ENCODE results near the gene TGFBR3. TPM values are rescaled to one million over a fixed set of nuclear protein-coding genes. Genes with fewer than 3 reads are reported as not detected.

The TGFBR3 gene
- total and polyA plus RNA-seq, 2 of the 8 experiments (the other 6 are each of a cell fraction or from before 2014, with no cell fraction given), result 2.0 to 6.1 TPM

DNA sequence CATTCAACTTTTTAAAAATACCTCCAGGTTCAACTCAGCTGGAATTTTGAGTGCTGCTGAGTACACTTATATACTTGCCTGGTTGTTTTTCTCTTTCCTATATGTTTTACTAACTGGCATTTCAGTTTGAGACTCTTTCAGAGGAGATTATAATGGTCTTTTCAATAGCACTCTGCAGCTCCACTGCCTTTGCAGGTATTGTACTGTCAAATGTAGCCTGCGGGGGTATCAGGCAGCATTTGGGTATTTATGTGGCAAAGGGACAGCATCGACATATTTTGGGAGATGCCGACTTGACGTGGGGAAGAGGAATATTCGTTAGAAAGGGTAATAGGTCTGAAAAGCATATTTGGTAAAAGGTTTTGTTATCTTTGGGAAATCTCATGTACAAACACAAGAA, 11.1 kb upstream of the TGFBR3 start:
- DNase-seq (ENCODE audit: low read depth in 1 of 2, low spot score in 2 of 2) (no peak), FAIRE-seq (no peak)
- no peaks in the 10 kb centered on the region for H3K79me2 ChIP-seq (ENCODE audit: control insufficient read depth in 1 of 2, insufficient read depth in 2 of 2, low read length in 2 of 2)
- no peak overlapping the region for H2BK12ac ChIP-seq (ENCODE audit: low read depth, low read length)
- H3K4me1 ChIP-seq (replicated peaks in 1 of 4; ENCODE audit: control insufficient read depth in 3 of 4, insufficient read depth in 4 of 4, low read length in 3 of 4), result peaks cover 0 to 2% (median under 1%) of the 10 kb centered on the region in 4 experiments; a peak in 2 of 7 replicates
- H3K79me1 ChIP-seq (ENCODE audit: low read depth, low read length), result no peaks in the 10 kb centered on the region
- no peak overlapping the region for H2BK20ac ChIP-seq (ENCODE audit: low read length)
- H3K9ac ChIP-seq (replicated peaks in 1 of 4; ENCODE audit: extremely low read depth in 1 of 4, low read depth in 3 of 4, low read length in 3 of 4), result no peak overlapping the region
- H2BK15ac ChIP-seq (ENCODE audit: low read length), result no peak overlapping the region
- H3K4ac ChIP-seq (replicated peaks; ENCODE audit: insufficient read length, low read depth, low read length), result no peak overlapping the region
- no peak overlapping the region for H2BK5ac ChIP-seq (ENCODE audit: low read depth, low read length)
- no peak overlapping the region for H3K56ac ChIP-seq (replicated peaks; ENCODE audit: insufficient read length, low read depth, low read length)
- no peak overlapping the region for H3K23ac ChIP-seq (ENCODE audit: insufficient read length)
- H2BK120ac ChIP-seq (replicated peaks; ENCODE audit: low read depth, low read length), result no peak overlapping the region
- no peaks in the 10 kb centered on the region for H3K23me2 ChIP-seq (ENCODE audit: low read depth, low read length)
- no peak overlapping the region for H2AFZ ChIP-seq (ENCODE audit: low read length)
- no peaks in the 10 kb centered on the region for H3K36me3 ChIP-seq (ENCODE audit: control insufficient read depth in 2 of 4, insufficient read depth in 4 of 4, low read length in 3 of 4)
- CTCF ChIA-PET (ENCODE audit: partially characterized antibody), result no interaction called here
- no peak overlapping the region for H3K27ac ChIP-seq (ENCODE audit: low read depth, low read length)
- POLR2A ChIA-PET (ENCODE audit: partially characterized antibody), result no interaction called here
- H2AK5ac ChIP-seq (ENCODE audit: low read depth, low read length), result no peak overlapping the region
- H4K20me1 ChIP-seq (replicated peaks in 1 of 2; ENCODE audit: control insufficient read depth in 1 of 2, insufficient read depth in 2 of 2, low read length in 2 of 2), result no peaks in the 10 kb centered on the region
- H3K27me3 ChIP-seq (replicated peaks in 1 of 4; ENCODE audit: control insufficient read depth in 3 of 4, extremely low read depth in 1 of 4, insufficient read depth in 3 of 4, low read length in 3 of 4), result no peaks in the 10 kb centered on the region
- no peak overlapping the region for H4K8ac ChIP-seq (ENCODE audit: extremely low read depth, insufficient read depth, low read length)
- no peak for TF ChIP-seq GTF2F1 (IDR thresholded peaks at IDR 0.05; ENCODE audit: borderline replicate concordance, low read depth, low read length)
- TF ChIP-seq, protein P1, sequence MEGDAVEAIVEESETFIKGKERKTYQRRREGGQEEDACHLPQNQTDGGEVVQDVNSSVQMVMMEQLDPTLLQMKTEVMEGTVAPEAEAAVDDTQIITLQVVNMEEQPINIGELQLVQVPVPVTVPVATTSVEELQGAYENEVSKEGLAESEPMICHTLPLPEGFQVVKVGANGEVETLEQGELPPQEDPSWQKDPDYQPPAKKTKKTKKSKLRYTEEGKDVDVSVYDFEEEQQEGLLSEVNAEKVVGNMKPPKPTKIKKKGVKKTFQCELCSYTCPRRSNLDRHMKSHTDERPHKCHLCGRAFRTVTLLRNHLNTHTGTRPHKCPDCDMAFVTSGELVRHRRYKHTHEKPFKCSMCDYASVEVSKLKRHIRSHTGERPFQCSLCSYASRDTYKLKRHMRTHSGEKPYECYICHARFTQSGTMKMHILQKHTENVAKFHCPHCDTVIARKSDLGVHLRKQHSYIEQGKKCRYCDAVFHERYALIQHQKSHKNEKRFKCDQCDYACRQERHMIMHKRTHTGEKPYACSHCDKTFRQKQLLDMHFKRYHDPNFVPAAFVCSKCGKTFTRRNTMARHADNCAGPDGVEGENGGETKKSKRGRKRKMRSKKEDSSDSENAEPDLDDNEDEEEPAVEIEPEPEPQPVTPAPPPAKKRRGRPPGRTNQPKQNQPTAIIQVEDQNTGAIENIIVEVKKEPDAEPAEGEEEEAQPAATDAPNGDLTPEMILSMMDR (IDR thresholded peaks at IDR 0.05; ENCODE audit: control extremely low read depth in 1 of 3, insufficient read depth in 1 of 3, low read depth in 1 of 3, low read length in 3 of 3), result peak in 1 of 3 experiments; percentile 4; a peak in 1 of 4 replicates
- H3K4me3 ChIP-seq (ENCODE audit: extremely low read depth in 1 of 4, insufficient read depth in 2 of 4, low read depth in 3 of 4, low read length in 4 of 4), result no peak overlapping the region
- 87 to 100% methylated on average over 2 to 5 of the region's 5 CpGs for WGBS, 2 experiments (ENCODE audit: extremely low coverage in 1 of 2, insufficient coverage in 1 of 2, insufficient read length in 1 of 2, insufficient replicate concordance in 2 of 2, low coverage in 1 of 2, low lambda C conversion rate in 2 of 2, missing lambda C conversion rate in 1 of 2)
- no peak overlapping the region for H3K14ac ChIP-seq (ENCODE audit: insufficient read length)
- no peak overlapping the region for H4K5ac ChIP-seq (ENCODE audit: insufficient read length, low read depth, low read length)
- H3K9me3 ChIP-seq (ENCODE audit: insufficient read depth in 2 of 2, low read depth in 1 of 2, low read length in 1 of 2), result no peaks in the 10 kb centered on the region
- no peak overlapping the region for H3K18ac ChIP-seq (ENCODE audit: extremely low read depth, low read length)
- H3K4me2 ChIP-seq (ENCODE audit: insufficient read depth in 1 of 2, low read depth in 2 of 2, low read length in 2 of 2), result no peak overlapping the region
- H4K91ac ChIP-seq (replicated peaks; ENCODE audit: insufficient read length, low read length), result no peak overlapping the region

Measured in H1 (cell line).